GM21367 (cell line): ENCODE results near the gene SLC33A1.
"Not testable (repeated sequence)": the region's sequence is repeated elsewhere in the genome, so short reads cannot be mapped to it uniquely, and the experiment has no call there.

Experiments
- ATAC-seq: cut with Tn5 transposase; IDR thresholded peaks from one replicate; pipeline ENCODE4 v1.9.1; 2021; ENCODE audit not compliant: unreplicated experiment

SLC33A1 gene

DNA sequence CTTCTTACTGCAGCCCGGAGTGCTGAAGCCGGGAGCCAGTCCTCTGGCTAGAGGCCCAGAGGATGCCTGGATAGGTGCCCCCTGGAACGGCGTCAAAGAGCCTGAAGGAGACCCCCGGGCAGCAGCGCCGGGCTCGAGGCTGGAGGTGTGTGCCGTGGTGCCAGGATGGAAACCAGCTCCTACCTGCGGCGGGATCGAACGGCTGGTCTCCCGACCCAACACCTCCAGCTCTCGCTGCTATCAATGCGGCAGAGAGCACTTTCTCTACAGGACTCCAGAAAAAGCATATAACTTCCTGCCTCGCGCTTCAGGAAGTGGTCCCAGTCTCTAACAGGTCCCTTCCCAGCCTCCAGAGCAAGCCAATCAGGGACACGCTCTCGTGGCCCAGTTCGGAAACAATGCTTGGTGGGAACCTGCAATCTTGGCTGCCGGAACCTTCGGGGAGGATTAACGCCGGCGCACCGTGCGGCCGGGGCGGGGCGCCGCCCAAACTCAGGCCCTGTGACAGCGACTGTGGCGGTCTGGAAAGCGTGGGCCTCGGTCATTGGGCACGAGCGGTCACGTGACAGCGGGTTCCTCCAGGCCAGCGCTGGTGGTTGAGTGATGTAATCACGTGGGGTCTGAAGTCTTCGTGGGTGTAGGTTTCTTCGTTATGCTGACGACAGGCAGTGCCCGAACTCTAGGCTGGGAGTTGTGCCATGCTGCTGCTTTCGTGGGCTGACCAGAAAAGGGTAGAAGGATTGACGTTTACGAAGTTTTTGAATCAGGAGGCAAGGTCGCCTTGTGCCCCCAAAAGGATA, at the start of gene SLC33A1:
Gene SLC33A1, minus strand, starts transcription at position 287 of the 800 bp plus-strand sequence. CDS start 430 bp downstream, outside the sequence.
- peak; percentile 92 for ATAC-seq

DNA sequence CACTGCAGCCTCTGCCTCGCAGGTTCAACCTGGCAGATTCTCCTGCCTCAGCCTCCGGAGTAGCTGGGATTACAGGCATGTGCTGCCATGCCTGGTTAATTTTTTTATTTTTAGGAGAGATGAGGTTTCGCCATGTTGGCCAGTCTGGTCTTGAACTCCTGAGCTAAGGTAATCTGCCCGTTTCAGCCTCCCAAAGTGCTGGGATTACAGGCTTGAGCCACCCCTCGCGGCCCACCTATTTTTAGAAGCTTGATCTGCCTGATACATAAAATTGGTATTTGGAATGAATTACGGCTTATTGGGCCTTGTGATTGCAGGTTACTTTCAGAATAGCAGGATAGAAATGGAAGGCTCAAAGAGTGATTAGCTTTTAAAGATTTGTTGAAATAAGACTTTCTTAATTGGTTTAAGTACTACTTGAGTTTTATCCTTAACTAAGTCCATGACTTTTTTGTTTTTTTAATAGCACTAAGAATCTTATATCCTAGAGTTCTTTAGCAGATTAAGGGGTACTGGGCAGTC, 41.2 kb upstream of the SLC33A1 start:
- no peak for ATAC-seq

DNA sequence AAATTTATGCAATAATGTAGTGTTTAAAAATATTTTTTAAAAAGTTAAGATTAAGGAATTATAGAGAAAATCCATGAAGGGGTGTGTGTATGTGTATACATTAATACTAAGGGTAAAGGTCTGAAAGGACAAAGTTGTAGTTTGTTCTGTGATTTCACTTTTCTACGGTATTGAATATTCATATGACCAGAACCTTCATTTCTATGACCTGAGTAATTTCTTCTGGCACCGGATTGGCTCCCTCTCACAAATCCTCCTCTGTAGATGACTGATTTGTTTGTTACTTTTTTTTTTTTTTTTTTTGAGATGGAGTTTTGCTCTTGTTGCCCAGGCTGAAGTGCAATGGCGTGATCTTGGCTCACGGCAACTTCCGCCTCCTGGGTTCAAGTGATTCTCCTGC, 37.1 kb upstream of the SLC33A1 start:
- ATAC-seq: no peak

DNA sequence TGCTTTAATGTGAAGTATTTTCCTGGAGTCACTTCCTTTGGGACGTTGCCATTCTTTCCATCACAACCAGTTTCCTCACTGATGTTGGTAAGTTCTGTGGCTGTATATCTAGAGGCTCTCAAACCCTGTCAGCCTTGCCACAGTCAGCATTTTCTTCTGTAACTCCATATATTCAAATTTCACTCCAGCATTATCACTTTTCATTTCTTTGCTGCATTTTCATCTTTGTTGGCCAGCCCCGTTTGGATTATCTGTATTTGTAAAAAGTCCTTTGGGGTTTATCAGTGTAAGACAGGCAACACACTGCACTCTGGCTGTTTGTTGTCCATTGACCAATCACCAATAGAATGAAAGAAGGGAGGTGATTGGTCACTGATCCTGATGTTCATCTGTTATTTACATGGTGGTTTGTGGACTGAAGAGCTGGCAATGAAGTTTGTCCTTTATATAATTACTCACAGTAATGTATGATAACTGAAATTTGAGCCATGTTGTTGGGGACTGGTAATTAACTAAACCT, 36.5 kb upstream of the SLC33A1 start:
- no peak for ATAC-seq

DNA sequence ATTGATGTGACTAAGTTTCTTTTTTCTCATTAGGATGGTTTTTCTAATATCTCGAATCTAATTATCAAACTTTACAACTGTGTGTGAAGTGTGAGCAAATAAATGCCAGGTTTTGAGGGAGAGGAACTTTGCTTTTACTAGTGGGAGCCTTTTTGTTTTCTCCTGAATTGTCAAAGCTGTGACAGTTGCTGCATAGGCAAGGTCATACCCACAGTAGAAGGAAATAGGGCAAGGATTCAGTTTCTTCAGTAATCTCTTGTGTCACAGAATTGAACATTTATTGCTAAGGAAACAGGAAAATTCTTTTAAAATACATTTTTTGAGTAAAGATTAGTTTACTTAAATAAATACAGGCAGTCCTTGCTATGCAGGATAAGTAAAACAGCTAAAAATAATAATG, 35.7 kb upstream of the SLC33A1 start:
- no peak for ATAC-seq

DNA sequence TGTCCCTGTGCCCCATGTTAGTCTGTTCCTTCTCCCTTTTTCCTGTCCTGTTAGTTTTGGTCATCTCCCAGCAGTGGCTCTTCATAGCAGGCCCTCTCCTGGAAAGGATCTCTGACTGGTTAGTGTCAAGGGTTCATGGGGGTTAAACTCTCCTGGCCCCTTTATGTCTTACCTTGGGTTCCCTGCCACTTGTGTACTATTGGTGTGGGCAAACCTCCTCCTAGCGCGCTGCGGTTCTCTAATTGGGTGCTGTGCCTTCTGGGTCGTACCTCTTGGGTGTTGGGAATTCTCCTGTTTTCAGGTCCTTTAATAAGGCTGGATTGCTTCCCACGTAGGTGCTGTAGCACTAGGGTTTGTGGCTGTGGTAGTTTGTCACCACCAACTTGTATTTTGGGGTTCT, 35.0 kb upstream of the SLC33A1 start:
- ATAC-seq: no peak

DNA sequence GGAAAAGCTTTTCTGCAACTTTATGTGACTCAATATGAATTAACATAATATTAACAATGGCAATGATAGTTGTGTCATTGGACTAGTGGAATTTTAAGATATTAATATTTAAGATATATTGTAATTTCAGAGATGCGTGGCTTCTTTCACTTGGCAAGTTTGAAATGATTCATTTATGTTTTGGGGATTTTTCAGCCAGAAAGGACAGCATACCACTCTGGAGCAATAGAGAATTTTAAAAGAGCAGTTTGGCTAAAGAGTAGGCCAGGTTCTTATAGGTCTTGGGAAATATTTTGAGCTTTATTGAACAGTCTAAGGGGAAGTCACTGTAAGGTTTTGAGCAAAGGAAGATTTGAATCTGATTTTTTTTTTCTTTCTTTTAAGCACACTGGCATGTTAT, 32.7 kb upstream of the SLC33A1 start:
- no peak for ATAC-seq

DNA sequence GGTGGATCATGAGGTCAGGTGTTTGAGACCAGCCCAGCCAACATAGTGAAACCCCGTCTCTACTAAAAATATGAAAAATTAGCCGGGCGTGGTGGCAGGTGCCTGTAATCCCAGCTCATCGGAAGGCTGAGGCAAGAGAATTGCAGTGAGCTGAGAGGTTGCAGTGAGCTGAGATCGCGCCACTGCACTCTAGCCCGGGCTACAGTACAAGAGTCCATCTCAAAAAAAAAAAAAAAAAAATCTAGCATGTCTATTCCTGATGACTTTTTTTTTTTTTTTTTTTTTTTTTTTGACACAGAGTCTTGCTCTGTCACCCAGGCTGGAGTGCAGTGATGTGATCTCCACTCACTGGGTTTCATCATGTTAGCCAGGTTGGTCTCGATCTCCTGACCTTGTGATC, 32.1 kb upstream of the SLC33A1 start:
- ATAC-seq: not testable (repeated sequence)

DNA sequence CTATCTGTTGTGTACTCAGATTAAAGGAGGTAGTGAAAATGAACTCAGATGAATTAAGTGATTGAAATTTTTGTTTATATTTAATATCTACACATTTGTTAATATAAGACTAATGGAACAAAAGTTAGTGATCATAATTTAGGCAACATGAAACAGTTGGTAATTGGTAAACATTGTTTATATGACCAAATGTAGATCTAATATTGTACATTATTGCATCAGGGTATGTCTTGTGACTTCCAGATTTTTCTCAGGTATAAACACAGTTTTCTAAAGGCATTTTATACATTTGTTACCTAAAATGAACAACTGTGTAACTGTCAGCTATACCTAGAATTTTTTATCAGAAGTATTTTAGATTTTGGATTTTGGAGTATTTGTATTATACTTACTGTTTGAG, 31.1 kb upstream of the SLC33A1 start:
- no peak for ATAC-seq

DNA sequence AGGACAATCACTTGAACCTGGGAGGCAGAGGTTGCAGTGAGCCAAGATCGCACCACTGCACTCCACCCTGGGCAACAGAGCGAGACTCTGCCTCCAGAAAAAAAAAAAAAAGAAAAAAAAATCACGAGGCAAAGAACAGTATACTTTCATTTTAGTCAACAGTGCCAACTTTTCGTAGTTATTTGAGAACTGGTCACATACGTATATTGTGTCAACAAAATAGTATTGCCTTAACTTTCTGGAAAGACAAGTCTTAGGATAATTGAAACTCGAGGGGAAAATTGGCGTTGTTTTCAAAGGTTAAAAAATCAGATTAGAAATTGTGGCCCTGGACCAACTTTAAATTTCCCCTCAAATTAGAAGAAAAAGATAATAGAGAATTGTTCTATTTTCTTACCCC, 30.1 kb upstream of the SLC33A1 start:
- no peak for ATAC-seq

DNA sequence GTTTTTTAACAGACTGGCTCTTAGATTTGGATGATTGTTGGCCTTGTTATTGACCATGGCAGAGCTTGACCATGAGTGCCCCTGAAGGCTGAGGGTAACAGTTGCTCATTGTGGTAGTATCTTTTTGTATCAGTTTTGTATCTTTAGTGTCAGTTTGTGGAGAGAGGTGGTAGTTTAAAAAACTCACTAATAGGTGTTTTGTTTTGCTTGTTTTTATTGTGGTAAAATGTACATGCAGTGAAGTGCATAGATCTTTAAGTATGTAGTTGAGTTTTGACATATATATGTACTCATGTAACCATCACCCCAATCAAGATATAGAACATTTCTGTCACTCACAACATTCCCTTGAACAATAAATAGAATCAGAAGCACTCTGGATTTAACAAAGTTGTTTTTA, 26.1 kb upstream of the SLC33A1 start:
- ATAC-seq: no peak

DNA sequence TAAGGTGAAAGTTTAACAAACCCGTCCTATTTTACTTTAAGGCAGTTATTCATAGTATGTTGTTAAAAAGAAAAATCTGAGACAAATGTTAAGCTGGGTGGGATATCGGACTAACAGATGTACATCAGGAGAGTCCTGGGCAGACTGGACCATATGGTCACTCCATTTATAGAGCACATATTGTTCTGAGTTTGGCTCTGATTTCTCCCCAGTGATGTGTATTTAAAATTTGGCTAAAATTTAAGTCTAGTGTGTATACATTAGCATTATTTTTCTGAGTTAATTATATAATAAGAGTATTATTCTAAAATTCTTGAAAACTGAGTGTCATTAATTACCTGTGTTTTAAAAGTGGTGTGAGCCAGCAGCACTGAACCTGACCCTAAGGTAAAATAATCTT, 22.3 kb upstream of the SLC33A1 start:
- ATAC-seq: no peak

DNA sequence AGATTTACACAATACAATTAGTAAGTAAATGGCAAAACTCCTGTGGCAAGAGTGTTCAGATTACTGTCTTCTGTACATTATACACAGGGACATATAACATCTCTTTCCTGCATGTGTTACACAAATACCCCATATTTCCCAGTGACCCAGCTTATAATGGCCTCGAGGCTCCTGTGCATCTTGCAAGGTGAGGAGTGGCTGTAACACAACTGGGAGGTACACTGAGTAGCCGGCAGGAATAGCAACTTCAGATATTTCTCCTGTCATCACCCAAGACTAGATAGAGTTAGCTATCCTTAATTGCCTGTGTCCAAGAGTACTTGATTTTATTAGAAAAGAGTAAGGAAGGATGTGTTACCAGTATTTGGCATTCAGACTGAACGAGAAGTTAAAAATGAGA, 21.8 kb upstream of the SLC33A1 start:
- ATAC-seq: no peak

DNA sequence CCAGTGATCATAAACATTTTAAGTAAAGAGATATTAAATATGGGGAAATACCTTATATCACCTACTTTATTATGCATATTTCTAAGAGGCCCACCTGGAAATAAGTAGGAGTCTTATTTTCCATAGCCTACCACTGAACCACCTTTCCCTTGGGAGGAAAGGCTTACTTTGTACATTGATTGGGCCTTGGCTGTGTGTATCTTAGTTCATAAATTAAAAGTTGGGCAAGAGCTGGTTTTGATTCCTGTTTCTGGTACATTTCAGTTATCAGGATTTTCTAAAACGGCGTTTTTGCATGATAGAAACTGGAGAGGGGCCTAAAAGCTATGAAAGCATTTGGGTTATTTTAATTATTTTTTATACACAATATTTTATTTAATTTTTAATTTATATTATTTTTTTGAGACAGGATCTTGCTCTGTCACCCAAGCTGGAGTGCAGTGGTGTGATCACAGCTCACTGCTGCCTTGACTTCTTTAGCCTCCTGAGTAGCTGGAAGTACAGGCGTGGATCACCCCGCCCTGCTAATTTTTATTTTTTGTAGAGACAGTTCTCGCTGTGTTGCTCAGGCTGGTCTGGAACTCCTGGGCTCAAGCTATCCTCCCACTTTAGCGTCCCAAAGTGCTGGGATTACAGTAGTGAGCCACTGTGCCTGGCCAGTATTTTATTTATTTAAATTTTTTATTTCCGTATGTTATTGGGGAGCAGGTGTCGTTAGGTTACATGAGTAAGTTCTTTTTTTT, 18.8 kb upstream of the SLC33A1 start:
- ATAC-seq: no peak

DNA sequence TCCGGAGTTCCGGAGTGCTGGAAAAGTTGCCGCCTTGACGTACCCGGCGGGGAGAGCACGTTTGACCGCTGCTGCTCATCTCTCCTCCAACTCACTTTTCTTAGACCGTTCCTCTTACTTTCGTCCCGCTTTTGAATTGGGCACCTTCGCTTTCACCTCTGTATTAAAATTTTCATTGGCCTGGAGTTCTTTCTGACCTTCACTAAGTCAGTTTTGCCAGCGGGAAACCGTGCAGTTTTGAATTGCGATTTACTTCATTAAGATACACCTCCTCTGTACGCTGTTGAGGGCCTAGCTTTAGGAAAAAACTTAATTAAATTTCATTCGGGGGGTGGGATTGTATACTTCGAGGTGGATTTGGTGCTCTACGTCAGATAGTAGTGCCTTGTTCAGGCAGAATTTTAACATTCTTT, 17.5 kb upstream of the SLC33A1 start:
- ATAC-seq: peak; percentile 2

DNA sequence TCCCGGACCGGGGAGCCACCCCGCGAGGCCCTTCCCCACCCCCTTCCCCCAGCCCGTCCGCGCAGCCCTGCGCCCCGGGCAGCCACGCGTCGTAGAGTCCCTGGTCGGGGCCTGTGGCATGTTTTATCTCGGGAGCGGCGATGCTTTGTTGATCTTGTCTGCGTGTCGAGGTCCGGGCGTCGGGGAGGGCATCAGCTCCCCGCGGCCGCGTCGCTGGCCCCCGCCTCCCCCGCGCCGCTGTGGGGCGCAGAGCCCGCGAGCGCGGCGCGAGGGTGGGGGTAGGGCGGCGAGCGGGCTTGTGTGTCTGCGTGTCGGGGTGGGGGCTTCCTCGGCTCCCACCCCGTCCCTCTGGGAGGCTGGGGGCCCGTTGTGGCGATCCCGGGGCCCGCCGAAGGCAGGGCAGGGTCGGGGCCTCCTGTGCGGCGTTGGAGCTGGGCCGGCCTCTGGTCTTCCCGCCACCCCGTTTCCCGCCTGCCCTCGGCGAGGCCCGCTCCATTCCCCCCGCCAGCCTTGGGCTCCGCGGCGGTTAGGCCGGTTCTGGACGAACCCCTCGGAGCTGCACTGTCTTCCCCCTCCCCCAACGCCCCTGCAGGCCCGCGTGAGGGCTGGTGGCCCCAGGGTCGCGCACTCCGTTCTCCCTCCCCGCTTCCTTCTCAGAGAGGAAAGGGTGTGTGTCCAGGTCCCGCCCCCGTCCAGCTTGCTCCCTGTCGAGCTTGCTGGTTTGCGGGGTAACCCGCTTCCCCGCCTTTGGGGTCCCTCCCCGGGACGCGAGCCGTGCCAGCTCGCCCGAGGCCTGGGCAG, 16.9 kb upstream of the SLC33A1 start:
- ATAC-seq: peak; percentile 23

DNA sequence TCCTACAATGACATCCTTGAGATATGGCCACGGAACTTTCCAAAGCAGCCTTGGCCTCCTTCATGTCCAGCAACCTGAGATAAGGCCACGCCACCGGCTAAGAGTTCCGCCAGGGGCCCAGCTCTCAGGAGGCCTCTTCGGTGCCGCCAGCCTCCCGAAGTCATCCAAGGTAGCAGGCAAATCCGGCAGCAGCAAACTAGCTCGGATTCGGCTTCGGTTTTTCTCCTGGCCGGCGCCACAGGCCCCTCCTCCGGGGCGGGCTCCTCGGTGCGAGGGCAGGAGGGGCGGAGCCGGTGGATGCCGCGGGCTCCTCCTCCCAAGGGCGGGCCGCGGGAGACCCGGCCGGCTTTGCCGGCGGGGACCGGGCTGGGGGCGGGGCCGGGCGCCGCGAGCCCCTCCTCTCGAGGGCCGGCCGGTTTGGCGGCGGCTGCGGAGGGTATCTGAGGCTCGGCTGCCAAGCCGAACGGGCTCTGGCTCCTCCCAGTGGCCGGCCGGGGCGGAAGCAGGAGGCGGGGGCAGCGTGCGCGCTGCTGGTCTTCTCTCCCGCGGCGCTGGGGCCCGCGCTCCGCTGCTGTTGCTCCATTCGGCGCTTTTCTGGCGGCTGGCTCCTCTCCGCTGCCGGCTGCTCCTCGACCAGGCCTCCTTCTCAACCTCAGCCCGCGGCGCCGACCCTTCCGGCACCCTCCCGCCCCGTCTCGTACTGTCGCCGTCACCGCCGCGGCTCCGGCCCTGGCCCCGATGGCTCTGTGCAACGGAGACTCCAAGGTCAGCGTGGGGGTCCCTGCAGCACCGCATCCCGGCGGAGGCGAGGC, 16.1 kb upstream of the SLC33A1 start, which contains the start of gene GMPS:
Gene GMPS, plus strand, starts transcription at position 518 of the 812 bp plus-strand sequence. Its CDS starts 221 bp downstream, at position 739.
- ATAC-seq: peak; percentile 89

DNA sequence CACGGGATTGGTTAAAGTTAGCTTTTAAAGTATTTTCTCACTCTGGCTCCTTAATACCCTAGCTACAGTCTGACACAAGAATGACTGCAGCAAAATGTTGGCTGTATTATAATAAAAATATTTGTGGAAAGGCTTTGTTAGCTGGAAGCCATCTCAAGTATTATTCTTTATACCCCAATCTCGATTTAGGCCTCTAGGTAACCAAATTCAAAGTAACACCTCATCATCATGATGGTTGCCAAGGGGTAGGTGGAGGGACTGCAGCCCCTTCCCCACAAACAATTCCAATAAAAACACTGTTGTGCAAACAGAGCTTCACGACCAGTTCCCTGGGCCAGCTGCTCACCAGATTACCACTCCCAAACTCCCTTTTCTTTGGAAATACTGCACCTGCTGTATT, 15.5 kb upstream of the SLC33A1 start:
- no peak for ATAC-seq

DNA sequence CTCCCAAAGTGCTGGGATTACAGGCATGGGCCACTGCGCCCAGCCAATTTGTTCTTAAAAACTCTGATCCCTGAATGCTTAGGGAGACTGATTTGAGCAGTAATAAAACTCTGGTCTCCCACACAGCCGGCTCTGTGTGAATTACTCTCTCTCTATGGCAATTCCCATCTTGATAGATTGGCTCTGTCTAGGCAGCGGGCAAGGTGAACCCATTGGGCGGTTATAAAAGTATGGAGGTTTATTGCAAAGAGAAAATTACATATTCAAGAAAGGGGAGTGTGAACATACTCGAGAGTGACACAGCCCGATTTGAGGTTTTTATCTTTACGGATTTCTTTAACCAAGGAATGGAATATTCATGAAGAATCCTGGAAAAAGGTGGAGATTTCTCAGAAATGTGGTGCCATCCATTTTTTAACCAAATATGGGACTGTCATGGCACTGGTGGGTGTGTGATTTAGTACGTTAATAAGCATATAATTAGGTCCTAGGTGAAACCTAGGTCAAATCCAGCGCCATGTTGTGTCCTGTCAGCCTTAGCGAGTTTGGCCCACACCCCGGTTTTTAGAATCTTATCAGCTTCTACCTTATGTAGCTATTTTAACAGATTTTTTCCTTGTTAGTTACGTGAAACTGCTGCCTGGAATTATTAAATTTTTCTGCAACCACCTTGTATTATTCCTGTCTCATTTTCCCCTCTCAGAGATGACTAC, 9.0 kb upstream of the SLC33A1 start:
- no peak for ATAC-seq
